ENCODE data around the gene HAND1. TPM values are rescaled to one million over a fixed set of nuclear protein-coding genes. Genes with fewer than 3 reads are reported as not detected.

HAND1 gene
- total RNA-seq, 4 donors from 2014 or later: 6.7 to 8.0 (median 7.4) TPM

GRCh38 chr5:154470947-154471870 lies 6.8 kb downstream of the HAND1 start:
- in situ Hi-C loops (cut with MboI; ENCODE audit: low pct_ligation_motif_present in 1 of 4, low pct_unique_long_range_greater_than_20kb in 1 of 4, low sequenced_read_pairs in 3 of 4) (loop anchor here in 1 of 4 donors (25.0 kb wide), 1 partner anchor 341 kb away; no protein-coding TSS in a partner anchor), intact Hi-C loops (cut with DNase I; ENCODE audit: low total_unique reads) (loop anchor here (10.0 kb wide), 1 partner anchor 54 kb away; no protein-coding TSS in a partner anchor)
- H3K27ac ChIP-seq: peak overlapping the region; percentile 45 to 91 (median 80)
- H3K36me3 ChIP-seq: no peaks in the 10 kb centered on the region
- WGBS, 2 donors (ENCODE audit: low coverage in 1 of 2): 25 to 29% methylated on average over 3 to 11 of the region's 11 CpGs
- no peak for DNase-seq
- no peak overlapping the region for H3K4me3 ChIP-seq
- no peak for TF ChIP-seq POLR2A (IDR thresholded peaks at IDR 0.05)
- TF ChIP-seq CTCF (IDR thresholded peaks at IDR 0.05): no peak
- TF ChIP-seq EP300 (IDR thresholded peaks at IDR 0.05; ENCODE audit: low read depth): no peak
- no peak for TF ChIP-seq POLR2AphosphoS5 (IDR thresholded peaks at IDR 0.05)
- H3K27me3 ChIP-seq: peaks cover 85% of the 10 kb centered on the region
- H3K9me3 ChIP-seq: no peaks in the 10 kb centered on the region
- H3K4me1 ChIP-seq: peaks cover 0 to 33% (median 17%) of the 10 kb centered on the region in 4 donors

GRCh38 chr5:154470137-154470536 lies 7.9 kb downstream of the HAND1 start:
- Histone ChIP-seq H3K4me1 (peaks cover 0 to 24% (median 7%) of the 10 kb centered on the region in 4 donors), H3K4me3 (no peak overlapping the region), H3K27me3 (peaks cover 75% of the 10 kb centered on the region), H3K27ac (peak overlapping the region; percentile 45 to 91 (median 80)), H3K9me3 (no peaks in the 10 kb centered on the region), H3K36me3 (no peaks in the 10 kb centered on the region)
- WGBS, 2 donors (ENCODE audit: low coverage in 1 of 2): 38 to 47% methylated on average over 2 of the region's 2 CpGs
- no peak for DNase-seq
- TF ChIP-seq POLR2AphosphoS5 (IDR thresholded peaks at IDR 0.05): no peak
- TF ChIP-seq CTCF (IDR thresholded peaks at IDR 0.05): no peak
- TF ChIP-seq EP300 (IDR thresholded peaks at IDR 0.05; ENCODE audit: low read depth): no peak
- TF ChIP-seq POLR2A (IDR thresholded peaks at IDR 0.05): no peak
- in situ Hi-C loops (cut with MboI; ENCODE audit: low pct_ligation_motif_present in 1 of 4, low pct_unique_long_range_greater_than_20kb in 1 of 4, low sequenced_read_pairs in 3 of 4) (loop anchor here in 1 of 4 donors (25.0 kb wide), 1 partner anchor 342 kb away; no protein-coding TSS in a partner anchor), intact Hi-C loops (cut with DNase I; ENCODE audit: low total_unique reads) (loop anchor here (10.0 kb wide), 1 partner anchor 55 kb away; no protein-coding TSS in a partner anchor)

GRCh38 chr5:154467655-154468354 lies 10.2 kb downstream of the HAND1 start:
- WGBS, 2 donors (ENCODE audit: low coverage in 1 of 2): 47 to 53% methylated on average over 3 to 17 of the region's 18 CpGs
- Histone ChIP-seq H3K36me3 (no peaks in the 10 kb centered on the region), H3K4me1 (peaks cover 0 to 8% (median 0%) of the 10 kb centered on the region in 4 donors), H3K27me3 (peaks cover 51% of the 10 kb centered on the region), H3K9me3 (no peaks in the 10 kb centered on the region), H3K27ac (peak overlapping the region in 1 of 4 donors; percentile 54), H3K4me3 (no peak overlapping the region)
- intact Hi-C loops (cut with DNase I; ENCODE audit: low total_unique reads) (loop anchor here (2.0 kb wide), 1 partner anchor 143 kb away; no protein-coding TSS in a partner anchor), in situ Hi-C loops (cut with MboI; ENCODE audit: low pct_ligation_motif_present in 1 of 4, low pct_unique_long_range_greater_than_20kb in 1 of 4, low sequenced_read_pairs in 3 of 4) (loop anchor here (5.0 to 25.0 kb wide), 3 partner anchors 137 to 344 kb away; no protein-coding TSS in a partner anchor)
- peak; percentile 78 for DNase-seq
- TF ChIP-seq CTCF (IDR thresholded peaks at IDR 0.05): peak; percentile 75 to 95 (median 91)
- no peak for TF ChIP-seq POLR2AphosphoS5 (IDR thresholded peaks at IDR 0.05)

- Histone ChIP-seq H3K36me3 (no peaks in the 10 kb centered on the region), H3K4me1 (peaks cover 0 to 8% (median 0%) of the 10 kb centered on the region in 4 donors), H3K4me3 (no peak overlapping the region), H3K27me3 (peaks cover 40% of the 10 kb centered on the region), H3K9me3 (no peaks in the 10 kb centered on the region), H3K27ac (no peak overlapping the region)
- intact Hi-C loops (cut with DNase I; ENCODE audit: low total_unique reads): loop anchor here (2.0 kb wide), 1 partner anchor 144 kb away; no protein-coding TSS in a partner anchor
- in situ Hi-C loops (cut with MboI; ENCODE audit: low pct_ligation_motif_present in 1 of 4, low pct_unique_long_range_greater_than_20kb in 1 of 4, low sequenced_read_pairs in 3 of 4): loop anchor here (5.0 to 25.0 kb wide), 3 partner anchors 138 to 346 kb away; no protein-coding TSS in a partner anchor
- no peak for TF ChIP-seq CTCF (IDR thresholded peaks at IDR 0.05)
- no peak for TF ChIP-seq POLR2A (IDR thresholded peaks at IDR 0.05)
- 49 to 82% methylated on average over 2 to 5 of the region's 5 CpGs for WGBS, 2 donors (ENCODE audit: low coverage in 1 of 2)
- DNase-seq: no peak
Measured at GRCh38 chr5:154466671-154467070, 11.4 kb downstream of the HAND1 start.

Data from transverse colon (tissue), 4 donors.